Neural progenitor cell (in vitro differentiated cells): ENCODE data around the gene AK5. TPM values are rescaled to one million over a fixed set of nuclear protein-coding genes. Genes with fewer than 3 reads are reported as not detected.

Experiments used
- DNase-seq: peaks from one replicate; pipeline ENCODE4 v3.0.0-alpha.2; 2016; ENCODE audit warnings: low spot score
- H2AFZ ChIP-seq: fragments of 200-600 bp; sonication (generic); replicated peaks from 2 replicates; pipeline ENCODE4 v1.6.1; 2016; ENCODE audit warnings: antibody characterized with exemption
- H3F3A ChIP-seq: fragments of 200-600 bp; sonication (generic); 2 replicates; pipeline ENCODE4 v1.6.1; 2016; ENCODE audit warnings: antibody characterized with exemption, low read depth
- H3K27ac ChIP-seq: fragments of 200-600 bp; sonication (generic); 2 replicates; pipeline ENCODE4 v1.5.1; 2016; ENCODE audit warnings: mild to moderate bottlenecking
- H3K27me3 ChIP-seq: fragments of 200-600 bp; sonication (generic); 2 replicates; pipeline ENCODE4 v1.6.1; 2016; ENCODE audit warnings: mild to moderate bottlenecking, moderate library complexity
- H3K36me3 ChIP-seq: fragments of 200-600 bp; sonication (generic); 2 replicates; pipeline ENCODE4 v1.5.1; 2016
- H3K4me1 ChIP-seq: fragments of 200-600 bp; sonication (generic); 2 replicates; pipeline ENCODE4 v1.6.1; 2016; ENCODE audit warnings: mixed run types
- H3K4me2 ChIP-seq: fragments of 200-600 bp; sonication (generic); 2 replicates; pipeline ENCODE4 v1.6.1; 2016
- H3K4me3 ChIP-seq: fragments of 200-600 bp; sonication (generic); 2 replicates; pipeline ENCODE4 v1.5.1; 2016
- H3K79me2 ChIP-seq: fragments of 200-600 bp; sonication (generic); 2 replicates; pipeline ENCODE4 v1.6.1; 2016; ENCODE audit warnings: low read depth
- H3K9ac ChIP-seq: fragments of 200-600 bp; sonication (generic); 2 replicates; pipeline ENCODE4 v1.6.1; 2016
- H3K9me3 ChIP-seq: fragments of 200-600 bp; sonication (generic); 2 replicates; pipeline ENCODE4 v1.5.1; 2016; ENCODE audit warnings: low read depth
- H4K20me1 ChIP-seq: fragments of 200-600 bp; sonication (generic); 2 replicates; pipeline ENCODE4 v1.6.1; 2016; ENCODE audit warnings: low read depth
- H3K27ac Mint-ChIP-seq: 3 replicates; pipeline ENCODE4 v1.8.0; 2021; ENCODE audit warnings: mixed read lengths
- H3K27me3 Mint-ChIP-seq: 2 replicates; pipeline ENCODE4 v1.8.0; 2022; ENCODE audit warnings: low read depth, mild to moderate bottlenecking, inconsistent platforms, moderate library complexity, mixed read lengths; ENCODE audit not compliant: insufficient read depth
- H3K36me3 Mint-ChIP-seq: 3 replicates; pipeline ENCODE4 v1.8.0; 2021; ENCODE audit warnings: mixed read lengths
- H3K4me1 Mint-ChIP-seq: 3 replicates; pipeline ENCODE4 v1.8.0; 2021; ENCODE audit warnings: mixed read lengths
- H3K4me3 Mint-ChIP-seq: 3 replicates; pipeline ENCODE4 v1.8.0; 2021; ENCODE audit warnings: mild to moderate bottlenecking, moderate library complexity, mixed read lengths
- H3K9me3 Mint-ChIP-seq: 3 replicates; pipeline ENCODE4 v1.8.0; 2020; ENCODE audit warnings: mixed read lengths
- EZH2 ChIP-seq: fragments of 200-600 bp; sonication (generic); IDR thresholded peaks from 2 replicates; pipeline ENCODE4 v1.6.1; 2017; ENCODE audit warnings: antibody characterized with exemption, mild to moderate bottlenecking, moderate library complexity
- EZH2phosphoT487 ChIP-seq: fragments of 200-600 bp; sonication (generic); IDR thresholded peaks from 2 replicates; pipeline ENCODE4 v1.6.1; 2017; ENCODE audit warnings: antibody characterized with exemption
- small RNA-seq: library from RNA; depleted of rRNA; stranded (forward); fragments of <200 nt; gene quantifications from one replicate; pipeline ENCODE3, GENCODE V24; 2015
- total RNA-seq: library from RNA; depleted of rRNA; stranded (reverse); fragments of >200 nt; gene quantifications from 2 replicates; pipeline ENCODE4 v1.2.3, GENCODE V29; 2015; ENCODE audit warnings: low replicate concordance
- TF ChIP-seq, protein P1 (sequence below): fragments of 200-600 bp; sonication (generic); IDR thresholded peaks from 2 replicates; pipeline ENCODE4 v1.5.1; 2017; ENCODE audit warnings: antibody characterized with exemption, mild to moderate bottlenecking

The AK5 gene
- total RNA-seq, 1 donor from 2014 or later: 1.8 TPM

- no peak overlapping the region for H3K27ac ChIP-seq
- Mint-ChIP-seq H3K27me3 (no peaks in the 10 kb centered on the region), H3K4me3 (no peak overlapping the region), H3K36me3 (peaks cover 8% of the 10 kb centered on the region), H3K9me3 (no peaks in the 10 kb centered on the region), H3K27ac (no peak overlapping the region), H3K4me1 (no peaks in the 10 kb centered on the region)
- H3K9me3 ChIP-seq: no peaks in the 10 kb centered on the region
- H3K36me3 ChIP-seq: no peaks in the 10 kb centered on the region
- no peak overlapping the region for H2AFZ ChIP-seq
- no peaks in the 10 kb centered on the region for H4K20me1 ChIP-seq
- TF ChIP-seq EZH2phosphoT487: no peak
- TF ChIP-seq EZH2: no peak
- TF ChIP-seq, protein P1, sequence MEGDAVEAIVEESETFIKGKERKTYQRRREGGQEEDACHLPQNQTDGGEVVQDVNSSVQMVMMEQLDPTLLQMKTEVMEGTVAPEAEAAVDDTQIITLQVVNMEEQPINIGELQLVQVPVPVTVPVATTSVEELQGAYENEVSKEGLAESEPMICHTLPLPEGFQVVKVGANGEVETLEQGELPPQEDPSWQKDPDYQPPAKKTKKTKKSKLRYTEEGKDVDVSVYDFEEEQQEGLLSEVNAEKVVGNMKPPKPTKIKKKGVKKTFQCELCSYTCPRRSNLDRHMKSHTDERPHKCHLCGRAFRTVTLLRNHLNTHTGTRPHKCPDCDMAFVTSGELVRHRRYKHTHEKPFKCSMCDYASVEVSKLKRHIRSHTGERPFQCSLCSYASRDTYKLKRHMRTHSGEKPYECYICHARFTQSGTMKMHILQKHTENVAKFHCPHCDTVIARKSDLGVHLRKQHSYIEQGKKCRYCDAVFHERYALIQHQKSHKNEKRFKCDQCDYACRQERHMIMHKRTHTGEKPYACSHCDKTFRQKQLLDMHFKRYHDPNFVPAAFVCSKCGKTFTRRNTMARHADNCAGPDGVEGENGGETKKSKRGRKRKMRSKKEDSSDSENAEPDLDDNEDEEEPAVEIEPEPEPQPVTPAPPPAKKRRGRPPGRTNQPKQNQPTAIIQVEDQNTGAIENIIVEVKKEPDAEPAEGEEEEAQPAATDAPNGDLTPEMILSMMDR: no peak
- H3K4me1 ChIP-seq: peaks cover 6% of the 10 kb centered on the region
- DNase-seq: no peak
- no peaks in the 10 kb centered on the region for H3F3A ChIP-seq
- peaks cover 9% of the 10 kb centered on the region for H3K79me2 ChIP-seq
- no peak overlapping the region for H3K9ac ChIP-seq
- H3K27me3 ChIP-seq: no peaks in the 10 kb centered on the region
- H3K4me3 ChIP-seq: no peak overlapping the region
- no peak overlapping the region for H3K4me2 ChIP-seq
Observed at GRCh38 chr1:77597310-77597709, 315.5 kb downstream of the AK5 start.

- H4K20me1 ChIP-seq: no peaks in the 10 kb centered on the region
- Mint-ChIP-seq H3K4me3 (no peak overlapping the region), H3K36me3 (peaks cover 38% of the 10 kb centered on the region), H3K27me3 (no peaks in the 10 kb centered on the region), H3K4me1 (no peaks in the 10 kb centered on the region), H3K27ac (no peak overlapping the region), H3K9me3 (peaks cover 33% of the 10 kb centered on the region)
- H3K79me2 ChIP-seq: peaks cover 45% of the 10 kb centered on the region
- no peak overlapping the region for H2AFZ ChIP-seq
- H3K36me3 ChIP-seq: peaks cover 9% of the 10 kb centered on the region
- no peak overlapping the region for H3K4me2 ChIP-seq
- H3K9me3 ChIP-seq: peaks cover 18% of the 10 kb centered on the region
- no peak for DNase-seq
- H3K27me3 ChIP-seq: no peaks in the 10 kb centered on the region
- H3K4me1 ChIP-seq: peaks cover 6% of the 10 kb centered on the region
- no peak overlapping the region for H3K27ac ChIP-seq
- no peak overlapping the region for H3K4me3 ChIP-seq
- H3F3A ChIP-seq: no peaks in the 10 kb centered on the region
- no peak overlapping the region for H3K9ac ChIP-seq
- TF ChIP-seq EZH2: no peak
- TF ChIP-seq EZH2phosphoT487: no peak
- TF ChIP-seq, protein P1: no peak
Observed at GRCh38 chr1:77605246-77606026, 323.6 kb downstream of the AK5 start.

- Mint-ChIP-seq H3K4me1 (no peaks in the 10 kb centered on the region), H3K27me3 (no peaks in the 10 kb centered on the region), H3K36me3 (peaks cover 50% of the 10 kb centered on the region), H3K27ac (no peak overlapping the region), H3K9me3 (peaks cover 42% of the 10 kb centered on the region), H3K4me3 (no peak overlapping the region)
- H3K9ac ChIP-seq: no peak overlapping the region
- no peaks in the 10 kb centered on the region for H3K4me1 ChIP-seq
- no peak overlapping the region for H2AFZ ChIP-seq
- H3K4me2 ChIP-seq: no peak overlapping the region
- H3K9me3 ChIP-seq: peaks cover 24% of the 10 kb centered on the region
- H3K4me3 ChIP-seq: no peak overlapping the region
- H3F3A ChIP-seq: no peaks in the 10 kb centered on the region
- no peaks in the 10 kb centered on the region for H4K20me1 ChIP-seq
- H3K36me3 ChIP-seq: peaks cover 9% of the 10 kb centered on the region
- peaks cover 59% of the 10 kb centered on the region for H3K79me2 ChIP-seq
- TF ChIP-seq, protein P1: no peak
- TF ChIP-seq EZH2 (no peak), EZH2phosphoT487 (no peak)
- H3K27me3 ChIP-seq: no peaks in the 10 kb centered on the region
- H3K27ac ChIP-seq: no peak overlapping the region
- DNase-seq: no peak
Observed at GRCh38 chr1:77608893-77609292, 327.1 kb downstream of the AK5 start.

Small RNA genes lying within 50 kb of the gene (small RNA-seq; reads per million reads assigned to genes)
- not detected for gene RNU7-8P

Other genes starting within 250 kb of the AK5 start
- 16.9 and 44.1 TPM in 2 replicates for gene PIGK, start 62.6 kb upstream of the AK5 start, total RNA-seq